HUES6 (cell line): ENCODE results near the gene CD44.

Experiments used
- H3K27ac ChIP-seq: 2 replicates; pipeline ENCODE4 v1.7.0; 2013; ENCODE audit warnings: low read depth, mild to moderate bottlenecking, low read length, inconsistent platforms
- H3K27me3 ChIP-seq: 2 replicates; pipeline ENCODE4 v1.6.1; 2013; ENCODE audit warnings: low read length; ENCODE audit not compliant: control insufficient read depth, insufficient read depth
- H3K36me3 ChIP-seq: 2 replicates; pipeline ENCODE4 v1.6.1; 2013; ENCODE audit warnings: low read length; ENCODE audit not compliant: control insufficient read depth, insufficient read depth
- H3K4me1 ChIP-seq: 2 replicates; pipeline ENCODE4 v1.6.1; 2013; ENCODE audit warnings: low read length; ENCODE audit not compliant: control insufficient read depth, insufficient read depth
- H3K4me3 ChIP-seq: 2 replicates; pipeline ENCODE4 v1.5.1; 2013; ENCODE audit warnings: low read depth, low read length
- H3K9ac ChIP-seq: one replicate; pipeline ENCODE4 v1.6.1; 2013; ENCODE audit warnings: mild to moderate bottlenecking, low read length
- H3K9me3 ChIP-seq: 2 replicates; pipeline ENCODE4 v1.6.1; 2013; ENCODE audit warnings: low read depth, low read length; ENCODE audit not compliant: control insufficient read depth, insufficient read depth

CD44 gene

DNA sequence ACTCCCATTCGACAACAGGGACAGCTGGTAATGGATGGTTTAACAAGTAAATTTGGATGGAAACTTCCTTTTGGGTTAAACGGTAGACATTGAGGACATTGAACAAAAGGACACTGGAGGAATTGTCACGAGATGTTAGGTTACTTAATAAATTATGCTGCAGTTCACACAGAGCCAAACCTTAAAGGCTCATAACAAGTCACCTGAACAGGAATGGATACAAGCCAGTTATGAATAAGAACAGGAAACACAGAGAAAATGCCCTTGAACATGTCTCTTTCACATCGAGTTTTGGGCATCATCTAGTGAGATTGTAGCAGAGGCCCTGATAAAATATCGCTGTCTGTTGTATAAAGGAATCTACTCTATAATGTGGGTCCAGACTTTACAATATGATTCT lies 65.6 kb downstream of the CD44 start:
- no peak overlapping the region for H3K9ac ChIP-seq
- H3K27ac ChIP-seq, result no peak overlapping the region
- no peaks in the 10 kb centered on the region; the same call in 1 of the 2 replicates for H3K9me3 ChIP-seq
- no peaks in the 10 kb centered on the region for H3K27me3 ChIP-seq
- H3K4me1 ChIP-seq, result peaks cover 15% of the 10 kb centered on the region; the same call in 1 of the 2 replicates
- no peak overlapping the region for H3K4me3 ChIP-seq
- H3K36me3 ChIP-seq, result peaks cover 15% of the 10 kb centered on the region

DNA sequence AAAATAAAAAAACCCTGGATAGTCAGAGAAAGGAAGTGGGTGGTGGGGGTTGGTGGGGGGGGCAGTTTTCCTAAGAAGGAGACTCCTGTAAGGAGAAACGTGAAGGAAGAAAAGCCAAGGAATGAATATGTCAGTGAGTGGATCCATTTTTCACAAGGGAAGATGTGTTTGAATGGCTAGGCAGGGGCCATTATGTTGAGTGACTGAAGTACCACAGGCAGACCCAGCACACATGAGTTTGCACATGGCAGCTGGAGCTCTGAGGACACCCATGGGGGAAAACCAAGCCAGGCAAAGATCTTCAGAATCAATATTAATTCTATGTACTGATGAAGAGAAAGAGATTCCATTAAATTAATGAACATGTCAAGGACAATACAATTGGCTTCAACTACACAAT lies 67.6 kb downstream of the CD44 start:
- H3K9ac ChIP-seq, result no peak overlapping the region
- no peaks in the 10 kb centered on the region for H3K27me3 ChIP-seq
- peaks cover 17% of the 10 kb centered on the region for H3K36me3 ChIP-seq
- H3K4me1 ChIP-seq, result peaks cover 15% of the 10 kb centered on the region; the same call in 1 of the 2 replicates
- H3K27ac ChIP-seq, result no peak overlapping the region
- no peak overlapping the region for H3K4me3 ChIP-seq
- H3K9me3 ChIP-seq, result peaks cover 3% of the 10 kb centered on the region

DNA sequence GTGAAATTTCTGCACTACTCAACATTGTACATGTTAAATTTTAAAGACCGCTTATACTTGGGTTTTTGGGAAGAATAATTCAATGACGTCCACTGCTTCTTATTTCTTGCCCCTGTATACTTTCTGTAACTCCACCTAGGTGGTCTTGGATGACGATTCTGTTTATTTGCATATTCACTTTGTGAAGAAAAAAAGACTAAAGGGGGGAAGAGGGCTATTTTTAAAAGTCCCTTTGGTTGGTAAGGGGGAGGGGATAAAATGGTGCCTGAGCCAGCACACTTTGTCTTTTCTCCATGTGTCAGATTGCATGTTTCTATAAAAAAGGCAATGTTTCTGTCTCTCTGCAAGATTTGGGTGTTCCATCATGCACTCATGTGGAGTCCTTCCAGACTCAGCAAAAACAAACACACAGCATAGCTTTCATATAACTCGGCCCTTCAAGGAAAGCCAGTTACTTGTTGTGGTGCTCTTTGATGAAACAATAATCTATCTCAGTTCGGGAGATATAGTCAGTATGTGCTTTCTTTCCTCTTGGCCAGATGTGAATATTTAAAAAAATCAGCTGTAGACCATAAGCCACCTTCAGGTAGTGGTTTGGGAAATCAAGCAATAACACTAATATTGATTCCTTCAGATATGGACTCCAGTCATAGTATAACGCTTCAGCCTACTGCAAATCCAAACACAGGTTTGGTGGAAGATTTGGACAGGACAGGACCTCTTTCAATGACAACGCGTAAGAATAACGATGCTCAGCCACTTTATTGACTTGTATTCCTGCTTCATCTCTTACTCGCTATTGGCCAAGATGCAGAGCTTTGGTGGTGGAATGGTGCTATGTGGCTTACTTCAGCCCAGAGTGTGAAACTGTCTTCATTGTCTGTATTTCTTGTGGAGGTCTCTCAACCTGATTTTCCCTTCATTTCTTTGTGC lies 68.8 kb downstream of the CD44 start:
- Histone ChIP-seq H3K27ac (no peak overlapping the region), H3K4me3 (no peak overlapping the region), H3K27me3 (no peaks in the 10 kb centered on the region), H3K36me3 (peaks cover 17% of the 10 kb centered on the region), H3K9me3 (peaks cover 3% of the 10 kb centered on the region), H3K4me1 (peaks cover 15% of the 10 kb centered on the region; the same call in 1 of the 2 replicates), H3K9ac (no peak overlapping the region)

DNA sequence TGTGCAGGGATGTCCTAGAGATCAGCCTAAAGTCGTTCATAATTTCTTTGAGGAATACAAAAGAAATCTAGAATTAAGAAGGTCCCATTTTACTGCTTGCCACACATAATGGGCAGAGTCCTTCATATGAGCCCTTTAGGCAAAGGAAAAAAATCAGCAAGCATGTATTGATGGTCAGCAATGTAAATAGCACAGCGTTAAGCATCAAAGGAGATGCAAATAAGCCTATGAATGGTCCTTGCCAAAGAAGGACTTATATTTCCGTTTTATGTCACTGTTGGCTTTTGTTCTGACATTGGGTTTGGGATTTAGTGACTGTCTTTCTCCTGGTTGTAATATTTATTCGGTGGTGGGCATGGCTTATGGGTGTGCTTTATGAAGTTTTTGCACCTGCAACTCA lies 69.8 kb downstream of the CD44 start:
- Histone ChIP-seq H3K36me3 (peaks cover 17% of the 10 kb centered on the region), H3K27ac (no peak overlapping the region), H3K4me3 (no peak overlapping the region), H3K27me3 (no peaks in the 10 kb centered on the region), H3K9me3 (peaks cover 3% of the 10 kb centered on the region), H3K9ac (no peak overlapping the region), H3K4me1 (peaks cover 15% of the 10 kb centered on the region; the same call in 1 of the 2 replicates)

DNA sequence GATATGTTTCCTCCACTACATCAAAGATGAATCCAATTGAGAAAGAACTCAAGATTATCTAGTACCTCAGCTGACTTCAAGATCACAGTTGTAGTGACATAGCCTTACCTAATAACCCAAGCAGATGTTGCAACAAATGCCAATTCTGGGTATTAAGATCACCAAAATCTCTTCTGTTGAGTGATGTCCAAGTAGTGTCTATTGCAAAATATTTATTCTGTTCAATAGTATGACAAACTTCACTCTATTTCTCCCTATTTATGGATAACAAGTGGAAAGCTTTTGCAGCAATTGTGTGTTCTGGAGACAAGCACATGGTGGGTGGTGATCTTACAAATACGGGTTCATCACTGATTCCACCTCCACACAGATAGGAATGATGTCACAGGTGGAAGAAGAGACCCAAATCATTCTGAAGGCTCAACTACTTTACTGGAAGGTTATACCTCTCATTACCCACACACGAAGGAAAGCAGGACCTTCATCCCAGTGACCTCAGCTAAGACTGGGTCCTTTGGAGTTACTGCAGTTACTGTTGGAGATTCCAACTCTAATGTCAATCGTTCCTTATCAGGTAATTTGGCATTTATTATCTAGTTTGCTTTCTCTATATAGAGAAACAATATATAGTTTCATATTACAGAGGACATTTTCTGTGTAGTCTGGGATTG lies 72.0 kb downstream of the CD44 start:
- H3K27me3 ChIP-seq, result no peaks in the 10 kb centered on the region
- no peak overlapping the region for H3K9ac ChIP-seq
- H3K36me3 ChIP-seq, result peaks cover 8% of the 10 kb centered on the region; the same call in 1 of the 2 replicates
- peaks cover 3% of the 10 kb centered on the region for H3K9me3 ChIP-seq
- H3K4me3 ChIP-seq, result no peak overlapping the region
- no peak overlapping the region for H3K27ac ChIP-seq
- H3K4me1 ChIP-seq, result peaks cover 23% of the 10 kb centered on the region

DNA sequence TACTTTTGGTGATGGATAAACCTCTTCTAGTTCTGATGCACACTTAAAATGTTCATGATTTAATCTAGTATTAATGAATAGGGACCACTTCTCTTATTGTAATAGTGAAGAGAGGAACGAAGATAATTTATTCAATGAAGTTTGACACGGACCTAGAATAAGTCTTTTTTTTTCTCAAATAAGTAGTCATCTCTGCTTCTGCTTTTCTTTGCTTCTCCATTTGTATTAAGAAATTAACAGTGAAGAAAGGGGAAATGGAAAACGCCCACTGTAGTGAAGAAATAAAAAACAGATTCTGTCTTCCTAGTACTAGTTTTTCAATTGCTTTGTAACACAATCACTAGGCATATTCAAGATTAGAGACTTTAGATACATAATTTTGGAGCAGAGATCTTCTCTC lies 73.0 kb downstream of the CD44 start:
- Histone ChIP-seq H3K9me3 (peaks cover 3% of the 10 kb centered on the region), H3K9ac (no peak overlapping the region), H3K36me3 (peaks cover 8% of the 10 kb centered on the region; the same call in 1 of the 2 replicates), H3K27me3 (no peaks in the 10 kb centered on the region), H3K27ac (no peak overlapping the region), H3K4me1 (peaks cover 33% of the 10 kb centered on the region), H3K4me3 (no peak overlapping the region)

DNA sequence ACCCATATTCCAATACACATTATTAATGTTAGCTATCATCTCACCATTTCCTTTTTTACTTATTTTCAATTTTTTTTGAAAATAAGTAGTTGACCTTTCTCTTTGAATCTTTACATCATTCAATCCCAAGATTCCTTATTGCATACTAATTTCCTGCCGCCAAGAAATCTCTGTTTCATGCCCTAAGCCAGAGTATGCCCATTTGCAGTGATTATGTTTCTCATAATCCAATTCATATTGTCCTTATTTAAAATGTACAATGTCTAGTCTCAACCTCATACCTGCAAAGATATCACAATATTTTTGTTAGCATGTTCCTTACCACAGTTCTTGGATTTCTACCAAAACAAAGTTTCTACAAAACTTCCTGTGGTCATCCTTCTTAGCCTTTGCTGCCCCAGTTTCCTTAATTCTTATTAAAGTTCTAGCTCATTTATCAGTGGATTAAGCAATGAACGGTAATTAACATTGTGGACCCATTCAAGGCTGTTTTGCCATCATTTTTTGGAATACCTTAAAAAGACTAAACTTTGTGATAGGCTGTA lies 75.3 kb downstream of the CD44 start:
- Histone ChIP-seq H3K36me3 (peaks cover 10% of the 10 kb centered on the region), H3K9ac (peak overlapping the region; percentile 42)

DNA sequence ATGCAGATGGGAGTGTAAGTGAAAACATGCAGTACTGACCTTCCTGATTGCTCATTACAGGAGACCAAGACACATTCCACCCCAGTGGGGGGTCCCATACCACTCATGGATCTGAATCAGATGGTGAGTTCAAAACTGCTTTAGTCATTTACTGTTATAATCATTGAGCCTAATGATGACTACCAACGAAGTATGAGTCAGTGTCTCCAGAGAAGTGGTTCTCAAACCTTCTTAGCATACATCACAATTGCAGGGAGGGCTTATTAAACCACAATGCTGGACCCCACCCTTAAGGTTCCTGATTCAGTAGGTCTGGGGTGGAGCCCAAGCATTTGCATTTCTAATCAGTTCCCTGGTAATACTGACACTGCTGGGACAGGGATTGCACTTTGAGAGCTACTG lies 75.8 kb downstream of the CD44 start:
- peak overlapping the region; percentile 88 for H3K27ac ChIP-seq
- peak overlapping the region; percentile 42 for H3K9ac ChIP-seq
- H3K27me3 ChIP-seq, result no peaks in the 10 kb centered on the region
- H3K9me3 ChIP-seq, result peaks cover 2% of the 10 kb centered on the region; the same call in 1 of the 2 replicates
- H3K4me1 ChIP-seq, result peaks cover 31% of the 10 kb centered on the region
- peaks cover 10% of the 10 kb centered on the region for H3K36me3 ChIP-seq
- H3K4me3 ChIP-seq, result no peak overlapping the region

More for the DNA sequence above, 75.3 kb downstream of the CD44 start:
- H3K9me3 ChIP-seq, result peaks cover 3% of the 10 kb centered on the region
- H3K27me3 ChIP-seq, result no peaks in the 10 kb centered on the region
- peak overlapping the region; percentile 88; the same call in 1 of the 2 replicates for H3K27ac ChIP-seq
- no peak overlapping the region for H3K4me3 ChIP-seq
- peaks cover 31% of the 10 kb centered on the region for H3K4me1 ChIP-seq

DNA sequence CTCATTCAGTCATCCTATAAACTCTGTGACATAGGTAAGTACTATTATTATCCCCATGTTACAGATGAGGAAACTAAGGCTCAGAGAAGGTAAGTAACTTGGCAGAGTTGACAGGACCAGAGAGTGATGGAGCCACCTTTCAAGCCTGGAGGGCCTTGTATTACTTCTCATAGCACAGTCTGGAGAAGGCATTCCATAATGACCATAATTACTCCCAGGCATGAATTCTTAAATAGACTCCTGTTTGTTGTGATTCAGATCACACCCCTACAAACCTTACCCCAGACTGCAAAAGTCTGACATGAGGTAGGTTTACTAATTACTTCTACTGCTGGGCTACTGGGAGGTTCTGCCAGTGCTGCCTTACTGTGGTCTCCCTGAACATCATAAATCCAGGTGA lies 77.0 kb downstream of the CD44 start:
- Histone ChIP-seq H3K27ac (peak overlapping the region; percentile 88; the same call in 1 of the 2 replicates), H3K36me3 (peaks cover 14% of the 10 kb centered on the region), H3K9me3 (no peaks in the 10 kb centered on the region), H3K27me3 (no peaks in the 10 kb centered on the region), H3K9ac (no peak overlapping the region), H3K4me3 (no peak overlapping the region), H3K4me1 (peaks cover 31% of the 10 kb centered on the region)

DNA sequence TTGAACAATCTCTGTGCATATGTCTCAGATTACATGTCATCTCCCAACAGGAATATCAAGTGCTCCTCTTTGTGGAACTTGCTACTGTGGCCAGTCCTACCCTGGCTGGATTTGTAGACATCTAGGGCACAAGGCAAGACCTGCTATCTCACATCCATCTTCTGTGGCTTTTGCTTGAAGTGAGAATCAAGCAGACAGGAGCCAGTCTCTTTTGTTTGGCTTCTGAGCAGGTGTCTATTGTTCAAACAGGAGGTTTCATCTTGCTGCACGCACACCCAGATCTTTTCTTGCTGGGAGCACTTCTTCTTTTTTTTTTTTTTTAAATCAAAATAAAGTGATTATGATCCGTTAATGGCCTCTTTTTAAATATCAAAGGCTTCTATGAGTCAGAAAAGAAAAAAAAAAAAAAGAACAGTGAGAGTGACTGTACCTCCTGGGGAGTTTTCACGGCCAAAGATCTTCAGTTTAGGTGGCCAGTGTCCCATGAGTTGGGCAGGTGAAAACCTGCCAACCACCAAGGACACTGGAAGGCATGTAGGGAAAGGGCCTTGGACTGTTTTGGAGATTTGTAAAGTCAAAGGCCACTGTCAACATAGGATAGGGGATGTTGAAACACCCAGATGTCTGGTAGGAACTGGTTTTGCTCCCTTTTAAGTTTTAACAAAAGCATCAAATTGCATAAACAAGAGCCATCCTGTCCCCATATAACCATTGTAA lies 78.1 kb downstream of the CD44 start:
- peaks cover 31% of the 10 kb centered on the region for H3K4me1 ChIP-seq
- peak overlapping the region; percentile 24 for H3K9ac ChIP-seq
- H3K9me3 ChIP-seq, result no peaks in the 10 kb centered on the region
- H3K27me3 ChIP-seq, result no peaks in the 10 kb centered on the region
- no peak overlapping the region for H3K4me3 ChIP-seq
- peak overlapping the region; percentile 88; the same call in 1 of the 2 replicates for H3K27ac ChIP-seq
- peaks cover 18% of the 10 kb centered on the region for H3K36me3 ChIP-seq
